B cell (primary cell): ENCODE measurements around the gene SMARCC1. TPM values are rescaled to one million over a fixed set of nuclear protein-coding genes. Genes with fewer than 3 reads are reported as not detected.

Experiments used
- ATAC-seq: fragments of 200-7000 bp; cut with Tn5 transposase; one replicate; pipeline ENCODE4 v1.10.0; 2021; ENCODE audit warnings: low read depth, mild to moderate bottlenecking, moderate number of reproducible peaks, moderate library complexity
- CTCF ChIA-PET: fragments of 350-600 bp; sonication (Branson Sonifier 250); formaldehyde crosslinking; loops from one replicate; lab custom pipeline; 2021; ENCODE audit warnings: antibody characterized with exemption, inconsistent platforms; lab: Charles Lee
- POLR2A ChIA-PET: fragments of 350-600 bp; sonication (Branson Sonifier 250); formaldehyde crosslinking; loops from one replicate; lab custom pipeline; 2021; ENCODE audit warnings: antibody characterized with exemption; lab: Charles Lee
- DNase-seq: peaks from one replicate; pipeline ENCODE4 v3.0.0; 2013
- H2AFZ ChIP-seq: 2 replicates; pipeline ENCODE4 v1.6.1; 2012; ENCODE audit warnings: mild to moderate bottlenecking, low read depth, low read length; ENCODE audit not compliant: insufficient read depth, poor library complexity, severe bottlenecking
- H3K27ac ChIP-seq, 2 donors: 1 replicate in 1 of 2; 2 replicates in 1 of 2; pipeline ENCODE4 v1.5.1; 2012 to 2013; ENCODE audit warnings: low read length in 2 of 2, mild to moderate bottlenecking in 2 of 2, moderate library complexity in 1 of 2
- H3K27me3 ChIP-seq, 4 experiments: fragments of 200-600 bp in 1 of 4; sonication (generic) in 1 of 4; replicated peaks in 1 of 4; 1 replicate in 2 of 4; 2 replicates in 2 of 4; pipeline versions ENCODE4 v1.6.1 to v1.7.0; 2013 to 2016; ENCODE audit warnings: low read length in 3 of 4, mild to moderate bottlenecking in 2 of 4, mixed read lengths in 1 of 4, moderate library complexity in 1 of 4; ENCODE audit not compliant: insufficient read depth in 4 of 4, control insufficient read depth in 3 of 4; ENCODE audit errors: control extremely low read depth in 1 of 4
- H3K36me3 ChIP-seq, 2 experiments: replicated peaks in 1 of 2; 1 replicate in 1 of 2; 2 replicates in 1 of 2; pipeline versions ENCODE4 v1.6.1 to v1.7.1; 2013; ENCODE audit warnings: low read length in 1 of 2; ENCODE audit not compliant: insufficient read depth in 2 of 2, control insufficient read depth in 1 of 2; ENCODE audit errors: control extremely low read depth in 1 of 2, extremely low read depth in 1 of 2
- H3K4me1 ChIP-seq, 2 donors: fragments of 200-600 bp in 1 of 2; sonication (generic) in 1 of 2; 1 replicate in 1 of 2; 2 replicates in 1 of 2; pipeline versions ENCODE4 v1.5.1 to v1.6.1; 2013 to 2017; ENCODE audit warnings: low read length in 2 of 2; ENCODE audit not compliant: control insufficient read depth in 2 of 2, insufficient read depth in 2 of 2
- H3K4me2 ChIP-seq: replicated peaks from 2 replicates; pipeline ENCODE3; 2012; ENCODE audit warnings: mild to moderate bottlenecking, low read depth, low read length; ENCODE audit not compliant: poor library complexity, severe bottlenecking
- H3K4me3 ChIP-seq, 5 experiments: fragments of 200-600 bp in 1 of 5; sonication (generic) in 1 of 5; 1 replicate in 3 of 5; 2 replicates in 2 of 5; pipeline versions ENCODE4 v1.5.1 to v1.7.0; 2011 to 2016; ENCODE audit warnings: low read length in 4 of 5, mild to moderate bottlenecking in 4 of 5, low read depth in 2 of 5, control low read depth in 1 of 5, moderate library complexity in 1 of 5; ENCODE audit not compliant: insufficient read depth in 1 of 5; ENCODE audit errors: control extremely low read depth in 1 of 5, extremely low read depth in 1 of 5
- H3K79me2 ChIP-seq: fragments of 200-600 bp; sonication (generic); one replicate; pipeline ENCODE4 v1.6.0; 2016; ENCODE audit warnings: low read length; ENCODE audit not compliant: control insufficient read depth, insufficient read depth
- H3K9ac ChIP-seq: fragments of 200-600 bp; sonication (generic); 2 replicates; pipeline ENCODE4 v1.6.1; 2017; ENCODE audit warnings: mild to moderate bottlenecking, low read length, moderate library complexity
- H3K9me3 ChIP-seq, 3 donors: one replicate each; pipeline versions ENCODE4 v1.6.1 to v1.7.1; 2013; ENCODE audit warnings: low read length in 2 of 3; ENCODE audit not compliant: control insufficient read depth in 2 of 3, insufficient read depth in 1 of 3; ENCODE audit errors: control extremely low read depth in 1 of 3
- H4K20me1 ChIP-seq: 2 replicates; pipeline ENCODE4 v1.6.0; 2012; ENCODE audit warnings: mild to moderate bottlenecking, low read length; ENCODE audit not compliant: insufficient read depth, control insufficient read depth, poor library complexity, severe bottlenecking
- H3K27ac Mint-ChIP-seq: one replicate; pipeline ENCODE4 v1.8.0; 2021; ENCODE audit warnings: mixed read lengths
- H3K27me3 Mint-ChIP-seq: one replicate; pipeline ENCODE4 v1.8.0; 2021; ENCODE audit warnings: mixed read lengths
- H3K4me1 Mint-ChIP-seq: one replicate; pipeline ENCODE4 v1.8.0; 2021; ENCODE audit warnings: mixed read lengths
- H3K4me3 Mint-ChIP-seq: one replicate; pipeline ENCODE4 v1.8.0; 2021; ENCODE audit warnings: mixed read lengths
- H3K9me3 Mint-ChIP-seq: one replicate; pipeline ENCODE4 v1.8.0; 2022; ENCODE audit warnings: mixed read lengths; ENCODE audit not compliant: insufficient read depth
- CTCF ChIP-seq: fragments of 200-600 bp; IDR thresholded peaks from one replicate; pipeline ENCODE4 v1.8.0; 2022; ENCODE audit warnings: antibody characterized with exemption, mild to moderate bottlenecking
- EZH2 ChIP-seq: IDR thresholded peaks from 2 replicates; pipeline ENCODE4 v1.6.1; 2012; ENCODE audit warnings: borderline replicate concordance, low read depth, mild to moderate bottlenecking, moderate library complexity, low read length; ENCODE audit not compliant: insufficient read depth, poor library complexity, severe bottlenecking
- WGBS: methylation state at CpG from one replicate; pipeline ENCODE4 v1.1.5; 2013; ENCODE audit warnings: missing lambda C conversion rate; ENCODE audit not compliant: insufficient coverage; 5-methylcytosine and 5-hydroxymethylcytosine counted together
- intact Hi-C: fragments of 100-400 bp; cut with micrococcal nuclease; formaldehyde crosslinking; loops from one replicate; pipeline ENCODE4 v1.10.0; 2022
- polyA plus RNA-seq: library from polyadenylated mRNA; depleted of rRNA; stranded (reverse); fragments of >200 nt; gene quantifications from 2 replicates; pipeline ENCODE4 v1.2.3, GENCODE V29; 2012
- total RNA-seq, 2 donors: library from RNA; stranded (reverse); fragments of 120-200 nt in 1 of 2; gene quantifications; 1 replicate in 1 of 2; 2 replicates in 1 of 2; pipeline versions ENCODE4 v1.2.3 to v1.2.4, GENCODE V29; 2013 to 2022

The SMARCC1 gene
- total and polyA plus RNA-seq, 2 donors (not counting 1 experiment from before 2014, with no cell fraction given) = 13.1 to 155 TPM

GRCh38 chr3:47606165-47606564 is 175.5 kb downstream of the SMARCC1 start:
- Histone ChIP-seq H3K79me2 (peaks cover 32% of the 10 kb centered on the region), H3K4me3 (no peak overlapping the region), H4K20me1 (no peaks in the 10 kb centered on the region), H3K4me2 (no peak overlapping the region), H3K27ac (no peak overlapping the region), H3K27me3 (no peaks in the 10 kb centered on the region), H3K9ac (no peak overlapping the region), H2AFZ (no peak overlapping the region), H3K36me3 (peaks cover 14 to 82% of the 10 kb centered on the region in 2 experiments), H3K4me1 (no peaks in the 10 kb centered on the region), H3K9me3 (no peaks in the 10 kb centered on the region)
- CTCF ChIA-PET = no interaction called here
- Mint-ChIP-seq H3K27me3 (no peaks in the 10 kb centered on the region), H3K9me3 (no peaks in the 10 kb centered on the region), H3K4me3 (no peak overlapping the region), H3K4me1 (no peaks in the 10 kb centered on the region), H3K27ac (no peak overlapping the region)
- TF ChIP-seq CTCF = no peak
- no peak for TF ChIP-seq EZH2
- ATAC-seq (no peak), DNase-seq (no peak)
- POLR2A ChIA-PET = no interaction called here
- 100% methylated on average over 3 of the region's 5 CpGs for WGBS
- intact Hi-C loops = no loop called here

- no peak for ATAC-seq
- Mint-ChIP-seq H3K27ac (no peak overlapping the region), H3K4me3 (no peak overlapping the region), H3K4me1 (no peaks in the 10 kb centered on the region), H3K27me3 (no peaks in the 10 kb centered on the region), H3K9me3 (no peaks in the 10 kb centered on the region)
- H3K27me3 ChIP-seq = no peaks in the 10 kb centered on the region
- CTCF ChIA-PET = no interaction called here
- H4K20me1 ChIP-seq = no peaks in the 10 kb centered on the region
- POLR2A ChIA-PET = no interaction called here
- no peak overlapping the region for H3K4me3 ChIP-seq
- no peak overlapping the region for H3K9ac ChIP-seq
- H3K4me2 ChIP-seq = no peak overlapping the region
- intact Hi-C loops = no loop called here
- peaks cover 13 to 79% of the 10 kb centered on the region in 2 experiments for H3K36me3 ChIP-seq
- no CpG with 5 or more reads among the region's 2 CpGs for WGBS
- no peak for TF ChIP-seq CTCF
- no peak for TF ChIP-seq EZH2
- H3K9me3 ChIP-seq = no peaks in the 10 kb centered on the region
- no peak overlapping the region for H2AFZ ChIP-seq
- H3K27ac ChIP-seq = no peak overlapping the region
- peaks cover 32% of the 10 kb centered on the region for H3K79me2 ChIP-seq
- no peaks in the 10 kb centered on the region for H3K4me1 ChIP-seq
- no peak for DNase-seq
These were observed 176.0 kb downstream of the SMARCC1 start for GRCh38 chr3:47605652-47606051.
